Activated CD8-positive, alpha-beta memory T cell treated with anti-CD3 and anti-CD28 coated beads, Interleukin-2, amount 50 U/mL, for 1 hour (primary cell): ENCODE measurements around the gene MROH7.

ENCODE experiments used
- DNase-seq: peaks from one replicate; pipeline ENCODE4 v3.0.0-alpha.2; 2020; ENCODE audit errors: extremely low read depth

Gene MROH7

DNA sequence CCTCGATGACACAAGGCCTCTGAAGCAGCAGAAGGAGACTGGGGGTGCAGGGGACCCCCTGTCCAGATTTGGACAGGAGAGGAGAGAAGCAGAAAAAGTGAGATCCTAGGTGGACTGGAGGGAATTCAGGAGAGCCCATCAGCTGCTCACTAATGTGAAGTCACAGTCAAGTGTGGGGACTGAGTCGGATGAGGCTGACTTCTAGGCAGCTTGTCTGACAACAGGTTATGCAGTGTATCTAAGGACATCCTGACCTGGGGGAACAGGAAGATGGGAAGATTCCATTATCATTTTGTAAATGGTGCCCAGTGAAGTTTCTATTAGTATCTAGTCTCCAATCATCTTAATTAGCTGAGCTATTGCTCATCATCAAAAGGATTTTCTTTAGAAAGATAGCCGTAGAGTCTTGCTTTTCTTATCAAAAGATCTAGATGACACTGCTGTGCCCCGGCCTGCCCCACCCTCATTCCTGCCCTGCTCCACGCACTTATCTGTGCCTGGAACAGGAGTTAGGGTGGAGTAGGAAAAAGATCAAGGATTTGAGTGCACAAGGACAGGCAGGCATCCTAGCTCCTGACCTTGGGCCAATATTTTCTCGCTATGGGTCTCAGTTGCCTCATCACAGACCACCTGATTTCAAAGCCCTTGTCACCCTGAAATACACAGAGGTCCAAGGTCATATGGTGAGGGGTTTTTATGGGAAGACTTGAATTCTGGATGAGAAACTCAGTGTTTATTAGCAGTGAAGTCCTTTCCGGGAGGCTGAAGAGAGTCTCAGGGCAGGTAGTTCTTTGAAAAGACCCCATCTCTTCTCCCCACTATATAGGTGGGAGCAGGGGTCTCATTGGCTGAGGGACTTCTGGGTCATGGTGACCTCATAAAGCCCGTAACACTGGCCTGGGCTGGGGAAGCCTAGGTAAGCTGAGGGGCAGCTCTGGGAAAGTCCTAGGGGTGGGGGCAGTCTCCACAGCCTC, at the start of gene MROH7:
MROH7 (plus strand) TSS at position 924 of the 974 bp plus-strand sequence. CDS start 11,141 bp downstream, outside the sequence.
- no peak for DNase-seq

DNA sequence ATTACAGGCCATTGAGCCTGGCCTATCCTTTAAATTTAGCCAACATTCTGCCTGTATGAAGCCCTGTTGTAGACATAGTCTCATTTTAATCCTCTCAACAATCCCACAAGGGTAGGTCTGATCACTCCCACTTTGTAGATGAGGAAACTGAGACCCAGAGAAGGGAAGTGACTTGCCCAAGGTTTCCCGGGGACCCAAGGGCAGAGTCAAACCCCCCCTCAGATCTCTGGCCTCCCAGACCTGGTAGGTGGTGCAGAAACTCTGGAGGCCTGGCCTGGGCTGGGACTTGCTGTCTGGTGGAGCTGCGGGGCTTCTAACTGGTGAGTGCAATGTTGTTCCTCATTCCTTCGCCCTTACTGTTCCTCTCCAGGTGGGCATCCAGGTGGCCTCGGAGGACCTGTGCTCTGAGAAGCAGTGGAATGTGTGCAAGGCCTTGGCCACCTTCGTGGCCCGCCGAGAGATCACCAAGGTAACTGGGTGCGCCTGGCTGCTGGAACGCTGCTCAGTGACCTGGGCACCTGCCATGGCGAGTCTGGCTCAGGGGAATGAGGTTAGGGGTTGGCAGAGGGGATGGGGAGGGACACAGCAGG, 47.9 kb upstream of the MROH7 start:
- DNase-seq, result no peak

DNA sequence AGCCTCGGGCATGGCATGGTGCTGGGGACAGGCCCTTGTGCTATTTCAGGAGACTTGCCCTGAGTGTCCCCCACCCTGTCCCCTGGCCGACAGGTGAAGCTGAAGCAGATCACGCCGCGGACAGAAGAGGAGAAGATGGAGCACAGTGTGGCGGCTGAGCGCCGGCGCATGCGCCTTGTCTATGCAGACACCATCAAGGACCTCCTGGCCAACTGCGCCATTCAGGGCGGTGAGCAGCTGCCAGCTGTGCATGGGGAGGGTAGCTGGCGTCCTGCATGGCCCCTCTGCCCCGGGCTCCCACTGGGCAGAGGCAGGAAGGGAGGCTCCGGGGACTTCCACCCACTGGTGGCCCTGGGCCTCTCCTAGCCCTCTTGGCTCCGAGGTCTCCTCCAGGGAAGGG, 47.1 kb upstream of the MROH7 start:
- no peak for DNase-seq

DNA sequence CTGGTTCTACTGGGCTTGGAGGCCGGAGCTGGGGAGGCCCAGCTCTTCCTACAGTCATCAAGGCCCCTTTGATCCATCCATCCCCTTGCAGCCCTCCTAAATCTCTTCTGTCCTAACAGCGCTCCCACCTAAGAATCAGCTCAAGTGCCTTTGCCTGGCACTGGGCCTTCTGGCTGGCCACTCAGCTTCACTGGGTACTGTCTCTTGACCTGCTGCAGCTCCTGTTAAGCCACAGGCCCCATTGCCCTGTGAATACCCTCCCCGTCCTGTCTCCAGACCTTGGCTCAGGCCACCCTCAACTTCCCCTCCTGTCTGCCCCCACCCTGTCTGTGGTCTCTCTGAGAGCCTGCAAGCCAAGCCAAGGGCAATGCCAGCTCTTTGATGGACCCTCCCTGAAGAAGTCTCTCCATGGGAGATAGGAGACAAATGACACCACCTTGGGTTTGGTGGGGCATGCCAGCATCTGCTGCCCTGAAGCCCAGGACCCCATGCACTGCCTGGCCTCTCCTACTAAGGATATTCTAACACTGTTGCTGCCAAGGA, 45.6 kb upstream of the MROH7 start:
- DNase-seq, result no peak

DNA sequence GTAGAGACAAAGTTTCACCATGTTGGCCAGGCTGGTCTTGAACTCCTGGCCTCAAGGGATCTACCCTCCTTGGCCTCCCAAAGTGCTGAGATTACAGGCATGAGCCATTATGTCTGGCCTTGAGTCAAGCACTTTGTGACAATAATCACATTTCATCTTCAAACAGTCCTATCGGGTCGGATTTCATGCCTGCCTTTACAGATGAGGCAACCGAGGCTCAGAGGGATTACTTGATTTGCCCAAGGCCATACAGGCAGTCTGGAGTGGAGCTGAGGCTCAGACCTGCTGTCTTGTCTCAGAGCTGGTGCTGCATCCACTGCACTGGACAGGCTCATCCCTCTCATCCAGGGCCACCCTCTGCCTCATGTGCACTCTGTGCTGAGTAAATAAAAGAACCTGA, 44.8 kb upstream of the MROH7 start:
- DNase-seq, result no peak

DNA sequence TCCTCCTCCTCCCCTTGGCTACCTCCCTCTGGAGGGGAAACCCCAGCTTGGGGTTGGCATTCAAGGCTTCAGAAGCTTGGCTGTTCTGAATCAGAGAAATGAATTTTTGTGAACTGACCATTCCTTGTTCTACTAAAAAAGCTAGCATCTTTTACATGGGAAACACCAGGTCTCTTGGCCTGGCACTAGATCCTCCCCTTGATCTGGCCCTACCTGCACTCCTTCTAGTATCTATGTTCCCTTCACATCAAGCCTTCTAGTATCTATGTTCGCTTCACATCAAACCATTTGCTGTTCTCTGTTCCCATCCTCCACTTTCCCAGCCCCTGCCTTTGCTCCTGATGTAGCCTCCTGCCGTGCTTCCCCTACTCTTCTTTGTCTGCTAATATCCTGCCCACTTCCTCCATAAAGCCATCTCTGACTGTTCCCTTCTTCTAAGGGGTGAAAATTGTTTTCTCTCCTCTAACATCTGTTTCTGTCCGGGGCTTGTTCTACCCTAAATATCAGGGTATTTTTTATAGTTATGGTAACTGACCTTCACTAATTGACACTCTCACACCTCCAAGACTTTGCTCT, 44.0 kb upstream of the MROH7 start:
- DNase-seq, result no peak

DNA sequence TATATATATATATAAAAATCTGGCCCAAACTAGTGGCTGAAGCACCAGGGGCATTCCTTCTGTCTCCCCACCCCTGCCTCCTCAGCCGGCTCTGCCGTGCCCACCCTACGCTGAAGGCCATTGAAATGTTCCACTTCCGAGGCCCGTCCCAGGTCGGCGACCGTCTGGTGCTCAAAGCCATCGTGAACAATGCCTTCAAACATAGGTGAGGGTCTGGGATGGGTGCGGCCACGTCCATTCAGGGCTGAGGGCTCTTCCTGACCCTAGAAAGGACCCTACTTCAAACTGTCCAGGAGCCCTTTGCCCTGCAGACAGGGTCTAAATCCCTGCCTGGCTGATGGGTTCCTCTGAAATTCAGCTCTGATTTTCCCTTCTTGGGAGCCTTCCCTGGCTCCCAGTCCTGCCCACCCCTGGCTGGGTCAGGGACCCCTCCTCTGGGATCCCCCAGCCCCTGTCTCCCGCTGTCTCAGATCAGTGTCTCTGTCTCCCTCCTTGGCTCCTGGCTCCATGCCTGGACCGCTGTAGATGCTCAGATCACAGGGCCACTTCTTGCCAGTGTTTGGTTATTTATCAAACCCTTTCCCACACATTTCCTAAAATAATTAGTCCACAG, 42.3 kb upstream of the MROH7 start:
- no peak for DNase-seq

DNA sequence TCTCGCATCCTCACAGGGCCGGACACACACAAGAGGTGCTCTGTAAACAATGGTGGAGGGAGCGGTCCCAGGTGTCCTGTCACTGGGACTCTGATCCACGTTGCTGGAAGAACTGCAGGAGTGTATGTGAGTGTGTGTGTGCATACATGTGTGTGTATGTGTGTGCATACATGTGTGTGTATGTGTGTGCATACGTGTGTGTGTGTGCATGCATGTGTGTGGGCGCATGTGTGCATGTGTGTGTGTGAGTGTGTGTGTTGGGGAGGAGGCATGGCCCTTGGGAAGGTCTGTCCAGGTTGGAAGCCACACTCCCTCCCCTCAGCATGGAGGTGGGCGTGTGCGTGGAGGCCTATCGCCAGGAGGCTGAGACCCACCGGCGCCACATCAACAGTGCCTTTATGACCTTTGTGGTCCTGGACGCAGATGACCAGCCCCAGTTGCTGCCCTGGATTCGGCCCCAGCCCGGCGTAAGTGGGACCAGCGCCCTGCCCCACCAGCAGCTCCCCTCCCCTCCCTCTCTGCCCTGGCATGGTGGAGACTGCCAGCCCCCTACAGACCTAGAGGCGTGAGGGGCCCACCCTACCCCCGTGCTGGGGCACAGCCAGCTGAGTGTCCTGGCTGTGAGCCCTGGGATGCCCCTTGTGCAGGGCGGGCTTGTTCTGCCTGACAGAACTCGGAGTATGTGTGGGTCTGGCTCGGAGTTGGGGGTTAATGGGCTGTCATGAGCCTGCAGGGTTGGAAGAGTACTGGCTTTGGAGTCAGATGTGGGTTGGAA, 40.5 kb upstream of the MROH7 start:
- DNase-seq, result no peak

DNA sequence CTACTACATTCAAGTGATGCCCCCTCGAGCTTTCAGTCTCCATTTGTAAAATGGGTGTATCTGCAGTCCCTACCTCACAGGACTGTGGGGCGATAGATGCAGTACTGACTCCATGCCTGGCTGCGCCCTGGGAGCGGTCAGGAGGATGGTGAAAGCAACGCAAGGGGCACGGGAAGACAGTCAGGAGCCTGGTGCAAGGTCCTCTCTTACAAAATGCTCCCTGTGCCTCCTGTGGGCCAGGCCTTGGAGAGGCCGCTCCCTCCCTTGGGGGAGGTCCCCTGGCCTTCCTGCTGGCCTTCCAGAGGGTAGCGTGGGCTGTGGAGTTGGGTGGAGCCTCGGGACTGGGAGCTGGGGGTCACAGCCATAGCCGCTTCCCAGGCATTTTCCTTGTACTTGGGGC, 39.9 kb upstream of the MROH7 start:
- DNase-seq, result no peak

DNA sequence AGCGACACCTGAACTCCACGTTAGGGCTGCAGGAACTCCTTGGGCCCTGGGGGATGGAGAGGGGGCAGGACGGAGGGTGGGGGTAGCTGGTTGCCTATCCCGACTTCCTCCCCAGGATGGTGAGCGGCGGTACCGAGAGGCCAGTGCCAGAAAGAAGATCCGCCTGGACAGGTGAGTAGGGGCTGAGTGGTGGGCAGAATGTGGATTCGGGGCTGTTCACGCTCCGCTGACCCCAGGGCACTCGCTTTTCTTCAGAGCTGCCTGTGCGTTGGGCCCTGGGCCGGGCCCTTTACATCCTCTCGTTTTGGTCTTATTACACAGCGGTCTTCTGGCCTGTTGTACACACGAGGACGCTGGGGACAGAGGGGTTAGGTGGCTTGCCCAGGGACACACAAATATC, 39.0 kb upstream of the MROH7 start:
- no peak for DNase-seq

DNA sequence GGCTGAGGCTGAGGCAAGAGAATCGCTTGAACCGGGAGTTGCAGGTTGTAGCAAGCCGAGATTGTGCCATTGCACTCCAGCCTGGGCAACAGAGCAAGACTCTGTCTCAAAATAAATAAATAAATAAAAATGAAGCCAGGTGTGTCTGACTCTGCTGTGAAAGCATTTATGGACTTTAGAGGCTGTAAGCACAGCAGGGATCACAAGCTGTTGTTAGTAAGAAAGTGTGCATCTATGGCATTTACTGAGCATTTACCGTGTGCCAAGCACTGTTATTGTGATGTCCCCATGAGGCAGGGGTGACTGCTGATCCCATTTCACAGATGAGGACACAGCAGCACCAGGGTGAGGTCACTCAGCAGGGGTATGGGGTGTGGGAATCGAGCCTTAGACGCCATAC, 38.3 kb upstream of the MROH7 start:
- no peak for DNase-seq

DNA sequence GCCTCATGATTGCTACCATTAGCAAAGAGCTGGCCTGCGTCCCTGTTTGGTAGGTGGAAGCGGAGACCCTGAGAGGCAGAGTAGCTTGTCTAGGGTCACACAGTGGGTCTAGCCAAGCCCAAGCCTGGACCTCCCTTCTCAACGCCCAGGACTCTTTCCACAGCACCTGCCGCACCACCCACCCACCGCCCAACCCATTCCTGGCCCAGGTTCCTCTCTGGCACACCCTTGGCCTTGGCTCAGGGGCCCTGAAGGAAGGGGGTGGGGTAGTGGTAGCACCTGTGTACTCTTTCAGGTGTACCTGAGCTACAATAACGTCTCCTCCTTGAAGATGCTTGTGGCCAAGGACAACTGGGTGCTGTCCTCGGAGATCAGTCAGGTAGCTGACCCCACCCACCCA, 37.5 kb upstream of the MROH7 start:
- DNase-seq, result no peak

DNA sequence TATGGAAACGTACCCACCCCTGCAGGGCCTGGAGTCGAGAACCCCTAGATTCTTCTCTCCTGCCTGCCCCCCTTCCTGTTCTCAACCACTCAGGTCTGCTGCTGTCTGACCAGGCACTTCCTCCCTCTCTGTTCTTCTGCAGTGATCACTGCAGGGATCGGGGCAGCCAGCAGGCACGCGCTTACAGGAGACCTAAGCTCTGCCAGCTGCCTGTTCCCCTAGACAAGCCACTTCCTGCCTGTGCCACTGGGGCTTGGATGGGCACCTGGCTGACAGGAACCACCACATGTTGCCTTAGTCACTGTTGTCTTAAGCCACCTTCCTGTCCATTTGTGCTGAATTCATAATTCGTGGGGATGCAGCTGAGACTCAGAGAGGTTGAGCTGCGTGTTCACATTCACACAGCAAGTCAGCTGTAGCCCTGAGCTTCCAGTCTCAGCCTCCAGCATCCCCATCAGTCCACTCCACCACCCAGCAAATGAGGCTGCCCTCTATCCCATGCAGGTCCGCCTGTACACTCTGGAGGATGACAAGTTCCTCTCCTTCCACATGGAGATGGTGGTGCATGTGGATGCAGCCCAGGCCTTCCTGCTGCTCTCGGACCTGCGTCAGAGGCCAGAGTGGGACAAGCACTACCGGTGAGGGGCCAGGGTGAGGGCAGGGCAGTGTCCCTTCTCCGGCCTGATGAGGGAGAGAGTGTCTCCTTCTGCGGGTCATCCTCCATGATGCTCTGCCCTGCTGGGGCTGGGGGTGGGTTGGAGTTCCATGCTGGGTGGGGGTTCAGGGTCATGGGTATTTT, 36.8 kb upstream of the MROH7 start:
- DNase-seq, result no peak

DNA sequence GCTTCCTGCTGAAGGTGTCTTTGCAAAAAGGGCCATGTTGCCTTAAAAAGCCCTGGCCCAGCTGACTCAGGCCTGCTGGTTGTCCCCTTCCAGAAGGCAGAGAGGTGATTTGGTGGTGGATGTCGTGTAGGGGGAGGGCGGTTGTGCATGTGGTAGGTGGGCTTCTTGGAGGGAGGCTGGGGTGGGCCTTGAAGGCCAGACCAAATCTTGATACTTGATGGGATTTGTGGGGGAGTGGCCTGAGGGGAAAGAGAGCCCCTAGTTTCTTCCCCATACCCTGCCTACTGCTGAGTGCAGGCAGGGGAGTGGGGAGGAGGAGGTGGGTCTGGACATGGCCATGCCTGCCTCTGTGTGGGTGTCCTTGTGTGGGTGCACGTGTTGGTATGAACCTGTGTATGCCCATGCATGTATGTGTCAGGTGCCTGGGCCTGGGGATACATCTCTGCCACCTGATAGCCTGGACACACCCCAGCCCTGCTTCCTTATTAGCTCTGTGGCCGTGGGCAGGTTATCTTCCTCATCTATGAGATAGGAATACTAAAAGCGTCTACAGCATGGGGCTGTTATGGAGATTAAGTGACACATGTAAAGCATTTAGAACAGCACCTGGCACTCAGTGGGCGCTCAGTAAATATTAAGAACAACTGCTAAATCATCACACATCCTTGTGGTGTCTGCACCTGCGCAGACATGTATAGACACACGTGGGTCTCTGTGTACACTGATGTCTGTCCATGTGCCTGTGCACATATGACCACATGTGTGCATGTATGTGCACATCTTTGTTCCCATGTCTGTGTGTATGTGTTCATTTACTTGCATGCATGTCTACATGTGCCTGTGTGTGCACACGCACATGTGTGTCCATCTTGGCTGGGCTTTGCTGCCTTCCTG, 35.2 kb upstream of the MROH7 start:
- DNase-seq, result no peak

DNA sequence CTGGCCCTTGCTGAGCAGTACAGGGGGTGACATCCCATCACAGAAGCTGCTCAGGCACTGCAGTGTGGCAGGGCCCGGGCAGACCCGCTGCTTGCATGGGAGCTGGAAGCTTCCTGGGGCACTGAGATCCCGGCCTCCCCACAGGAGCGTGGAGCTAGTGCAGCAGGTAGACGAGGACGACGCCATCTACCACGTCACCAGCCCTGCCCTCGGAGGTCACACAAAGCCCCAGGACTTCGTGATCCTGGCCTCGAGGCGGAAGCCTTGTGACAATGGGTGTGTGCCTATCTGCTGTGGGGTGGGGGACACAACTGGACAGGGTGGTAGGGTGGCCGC, 34.6 kb upstream of the MROH7 start:
- DNase-seq, result no peak

DNA sequence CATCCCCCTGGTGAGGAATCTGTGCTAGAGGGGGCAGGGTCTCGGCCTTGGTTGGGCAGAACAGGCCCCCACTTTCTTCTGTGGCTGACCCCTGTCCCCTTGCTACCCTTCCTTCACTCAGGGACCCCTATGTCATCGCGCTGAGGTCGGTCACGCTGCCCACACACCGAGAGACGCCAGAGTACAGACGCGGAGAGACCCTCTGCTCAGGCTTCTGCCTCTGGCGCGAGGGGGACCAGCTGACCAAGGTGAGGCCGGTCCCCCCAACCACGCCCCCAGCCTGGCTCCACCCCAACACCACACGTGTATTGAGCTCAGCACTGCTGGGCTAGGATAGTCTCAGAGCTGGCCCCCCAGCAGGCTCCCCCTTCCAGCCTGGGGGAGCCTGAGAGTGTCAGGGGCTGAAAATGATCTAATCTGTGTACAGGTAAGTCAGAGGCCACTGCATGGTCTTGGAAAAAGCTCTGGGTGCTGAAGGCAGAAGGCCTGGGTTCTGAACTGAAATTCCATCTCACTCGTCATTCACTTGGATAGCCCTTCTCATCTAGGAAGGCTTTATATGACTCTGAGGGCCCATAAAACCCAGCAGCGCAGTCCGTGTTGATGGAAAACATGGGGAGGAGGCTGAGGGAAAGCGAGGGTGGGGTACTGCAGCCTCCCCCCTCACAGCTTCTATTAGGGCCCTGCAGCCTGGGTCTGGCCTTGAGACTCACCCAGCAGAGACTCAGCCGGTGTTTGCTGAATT, 33.6 kb upstream of the MROH7 start:
- no peak for DNase-seq

DNA sequence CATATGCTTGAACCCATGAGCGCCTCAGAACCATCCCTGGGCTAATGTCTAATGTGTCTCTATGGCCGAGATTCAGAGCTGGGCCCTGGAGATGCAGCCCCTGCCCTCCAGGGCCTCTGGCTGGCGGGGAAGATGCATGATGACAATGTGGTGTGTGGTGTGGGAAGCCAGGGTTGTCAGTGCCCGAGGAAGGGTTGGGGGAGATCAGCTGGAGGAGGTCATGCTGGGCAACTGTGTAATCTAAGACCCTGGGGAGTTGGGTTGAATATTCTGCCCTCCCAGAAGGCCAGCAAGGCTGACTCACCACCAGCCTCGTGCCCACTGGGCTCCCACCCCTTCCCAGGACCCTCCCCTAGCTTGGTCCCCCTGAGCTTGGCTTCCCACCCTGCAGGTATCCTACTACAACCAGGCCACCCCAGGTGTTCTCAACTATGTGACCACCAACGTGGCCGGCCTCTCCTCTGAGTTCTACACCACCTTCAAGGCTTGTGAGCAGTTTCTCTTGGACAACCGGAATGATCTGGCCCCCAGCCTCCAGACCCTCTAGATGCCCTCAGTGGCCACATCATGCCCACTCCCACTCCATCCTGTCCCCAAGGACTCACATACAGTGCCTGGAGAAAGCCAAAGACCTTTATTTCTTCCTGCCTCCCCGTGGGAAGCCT, 32.9 kb upstream of the MROH7 start:
- DNase-seq, result no peak

DNA sequence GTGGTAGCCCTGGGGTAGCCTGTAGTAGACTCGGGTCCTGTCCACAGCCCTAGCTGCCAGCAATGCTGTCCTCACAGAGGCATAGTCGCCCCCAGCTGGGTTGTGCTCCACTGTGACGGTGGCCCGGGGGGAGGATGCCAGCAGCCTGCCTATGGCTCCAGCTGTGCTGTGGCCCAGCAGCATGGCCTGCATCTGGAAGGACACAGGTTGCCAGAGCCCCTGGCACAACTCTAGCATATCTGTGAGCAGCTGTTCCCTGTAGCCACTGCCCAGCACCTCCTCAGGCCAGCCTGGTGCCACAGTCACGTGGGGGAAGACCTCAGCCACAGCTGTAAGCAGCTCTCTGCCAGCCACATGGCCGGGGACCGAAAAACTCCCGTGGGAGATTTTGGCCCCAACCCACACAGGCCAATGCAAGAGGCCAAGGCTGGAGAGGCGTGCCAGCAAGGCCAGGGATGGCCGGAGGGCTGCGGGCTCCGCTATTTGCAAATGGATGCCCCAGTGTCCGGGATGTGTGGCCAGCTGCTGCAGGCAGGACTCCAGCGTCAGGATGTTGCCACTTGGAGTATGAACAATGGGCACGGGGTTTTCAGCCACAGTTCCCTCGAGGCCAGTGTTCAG, 32.2 kb upstream of the MROH7 start:
- DNase-seq, result no peak
